NOMO-1 treated with DMSO at 0.1 percent for 48 hours (cell line): ENCODE data around the gene ACTL6A.
"Not testable (repeated sequence)": the region's sequence is repeated elsewhere in the genome, so short reads cannot be mapped to it uniquely, and the experiment has no call there.

Experiments used
- DNase-seq: peaks from one replicate; lab custom pipeline; 2025; ENCODE audit not compliant: unreplicated experiment; lab: John Stamatoyannopoulos, UW

Gene ACTL6A

GRCh38 chr3:179562591-179563270 is at the start of gene ACTL6A:
Gene ACTL6A (plus strand): TSS chr3:179562926. CDS start chr3:179563093, 167 bp downstream.
- DNase-seq = peak; percentile 100

GRCh38 chr3:179513862-179514261 is 48.9 kb upstream of the ACTL6A start:
- DNase-seq = no peak

DNA sequence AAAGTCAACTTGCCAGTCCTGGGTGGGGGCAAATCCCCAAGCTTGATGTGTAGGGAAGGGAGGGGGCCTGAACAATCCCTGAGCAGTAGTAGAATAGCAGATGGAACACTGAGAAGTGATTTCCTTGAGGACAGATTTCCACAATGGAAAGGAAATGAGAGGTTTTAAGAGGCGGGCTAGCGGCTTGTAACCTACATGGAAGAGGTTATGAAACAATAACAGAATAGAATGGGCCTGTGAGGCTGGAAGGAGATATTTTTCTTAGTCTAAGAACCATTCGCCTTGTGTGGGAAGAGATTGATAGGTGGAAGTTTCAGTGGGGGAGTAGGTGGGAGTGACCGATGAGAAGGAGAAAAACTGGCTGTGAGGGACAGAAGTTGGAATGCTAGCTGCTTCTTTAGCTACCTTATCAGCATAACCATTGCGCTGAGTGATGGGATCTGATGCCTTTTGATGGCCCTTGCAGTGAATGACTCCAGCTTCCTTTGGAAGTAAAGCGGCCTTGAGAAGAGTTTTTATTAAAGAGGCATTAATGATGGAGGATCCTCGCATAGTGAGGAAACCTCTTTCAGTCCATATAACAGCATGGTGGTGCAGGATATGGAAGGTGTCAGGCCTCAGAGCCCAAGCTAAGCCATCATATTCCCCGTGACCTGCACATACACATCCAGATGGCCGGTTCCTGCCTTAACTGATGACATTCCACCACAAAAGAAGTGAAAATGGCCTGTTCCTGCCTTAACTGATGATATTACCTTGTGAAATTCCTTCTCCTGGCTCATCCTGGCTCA is 46.1 kb upstream of the ACTL6A start:
- DNase-seq = not testable (repeated sequence)

- DNase-seq = no peak
Measured at GRCh38 chr3:179526482-179526881, 36.2 kb upstream of the ACTL6A start.

DNA sequence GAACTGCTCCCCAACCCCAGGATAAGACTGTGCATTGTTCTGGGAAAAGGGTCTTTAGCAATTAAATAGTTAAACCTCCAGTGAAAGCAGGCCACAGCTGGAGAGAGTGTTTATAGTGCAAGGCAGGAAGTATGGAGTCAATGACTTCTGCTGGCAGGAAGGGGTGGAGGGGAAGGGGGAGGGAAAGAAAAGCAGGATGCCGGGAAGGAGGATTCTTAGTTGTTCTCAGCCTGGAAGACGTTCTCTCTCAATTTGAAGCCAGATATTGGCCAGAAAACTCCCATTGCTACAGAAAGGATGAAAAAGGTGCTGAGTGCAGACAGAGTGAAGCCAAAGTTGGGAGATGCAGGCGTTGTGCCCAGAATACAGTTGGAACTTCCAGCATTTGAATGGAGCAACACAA is 35.7 kb upstream of the ACTL6A start:
- DNase-seq = no peak

GRCh38 chr3:179528772-179529171 is 34.0 kb upstream of the ACTL6A start:
- no peak for DNase-seq

- DNase-seq = no peak
Measured at GRCh38 chr3:179531576-179531975, 31.1 kb upstream of the ACTL6A start.

GRCh38 chr3:179533274-179533673 is 29.5 kb upstream of the ACTL6A start:
- no peak for DNase-seq

GRCh38 chr3:179536256-179536655 is 26.5 kb upstream of the ACTL6A start:
- no peak for DNase-seq

- no peak for DNase-seq
Measured at GRCh38 chr3:179541094-179541493, 21.6 kb upstream of the ACTL6A start.

DNA sequence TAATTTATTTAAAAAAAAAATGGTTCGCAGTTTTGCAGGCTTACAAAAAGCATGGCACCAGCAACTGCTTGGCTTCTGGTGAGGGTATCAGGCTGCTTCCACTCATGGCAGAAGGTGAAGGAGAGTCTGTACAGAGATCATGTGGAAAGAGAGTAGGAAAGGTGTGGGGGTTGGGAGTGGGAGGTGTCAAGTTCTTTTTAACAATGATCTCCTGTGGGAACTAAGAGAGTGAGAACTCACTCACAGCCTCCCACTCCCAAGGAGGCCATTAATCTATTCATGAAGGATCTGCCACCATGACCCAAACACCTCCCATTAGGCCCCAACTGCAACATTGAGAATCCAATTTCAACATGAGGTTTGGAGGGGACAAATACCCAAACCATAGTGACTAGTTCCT is 21.1 kb upstream of the ACTL6A start:
- no peak for DNase-seq

DNA sequence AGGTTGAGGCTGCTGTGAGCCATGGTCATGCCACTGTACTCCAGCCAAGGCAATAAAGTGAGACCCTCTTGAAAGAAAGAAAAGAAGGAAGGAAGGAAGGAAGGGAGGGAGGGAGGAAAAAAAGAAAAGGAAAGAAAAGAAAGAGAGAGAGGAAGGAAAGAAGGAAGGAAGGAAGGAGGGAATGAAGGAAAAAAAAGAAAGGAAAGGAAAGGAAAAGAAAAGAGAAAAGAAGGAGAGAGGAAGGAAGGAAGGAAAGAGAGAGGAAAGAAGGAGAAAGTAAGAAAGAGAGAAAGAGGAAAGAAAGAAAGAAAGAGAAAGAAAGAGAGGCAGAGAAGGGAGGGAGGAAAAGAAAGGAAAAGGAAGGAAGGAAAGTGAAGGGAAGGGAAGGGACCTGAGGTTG is 20.4 kb upstream of the ACTL6A start:
- DNase-seq = no peak

GRCh38 chr3:179544981-179545645 is 17.6 kb upstream of the ACTL6A start:
- DNase-seq = no peak

GRCh38 chr3:179546814-179547241 is 15.9 kb upstream of the ACTL6A start:
- DNase-seq = no peak

DNA sequence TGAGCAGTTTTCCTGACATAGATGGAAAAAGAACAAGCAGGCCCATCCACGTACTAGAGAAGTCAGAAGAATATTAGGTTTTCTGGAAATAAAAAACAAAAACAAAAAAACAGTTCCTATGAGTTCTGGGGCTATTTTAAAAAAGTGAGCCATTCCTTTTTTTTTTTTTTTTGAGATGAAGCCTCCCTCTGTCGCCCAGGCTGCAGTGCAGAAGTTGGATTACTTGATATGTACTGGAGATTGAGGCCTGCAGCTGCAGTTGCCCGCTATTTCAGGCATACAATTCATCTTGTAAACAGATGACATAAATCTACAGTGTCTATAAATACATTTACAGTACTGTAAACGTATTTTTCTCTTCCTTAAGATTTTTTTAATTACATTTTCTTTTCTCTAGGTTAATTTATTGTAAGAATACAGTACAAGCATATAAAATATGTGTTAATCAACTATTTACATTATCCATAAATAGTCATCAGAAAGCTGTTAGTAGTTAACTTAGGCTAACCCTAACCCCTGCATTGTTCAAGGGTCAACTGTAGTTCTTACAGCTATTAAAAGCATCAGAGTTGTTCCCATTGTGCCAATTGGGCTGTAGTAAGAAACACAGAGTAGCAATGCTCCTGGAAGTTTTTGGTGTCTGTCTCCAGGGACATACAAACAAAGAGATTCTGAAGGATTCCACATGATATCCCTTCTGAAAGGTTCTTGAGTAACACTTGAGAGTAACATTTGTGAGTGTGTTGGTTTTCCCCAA is 11.2 kb upstream of the ACTL6A start:
- no peak for DNase-seq

DNA sequence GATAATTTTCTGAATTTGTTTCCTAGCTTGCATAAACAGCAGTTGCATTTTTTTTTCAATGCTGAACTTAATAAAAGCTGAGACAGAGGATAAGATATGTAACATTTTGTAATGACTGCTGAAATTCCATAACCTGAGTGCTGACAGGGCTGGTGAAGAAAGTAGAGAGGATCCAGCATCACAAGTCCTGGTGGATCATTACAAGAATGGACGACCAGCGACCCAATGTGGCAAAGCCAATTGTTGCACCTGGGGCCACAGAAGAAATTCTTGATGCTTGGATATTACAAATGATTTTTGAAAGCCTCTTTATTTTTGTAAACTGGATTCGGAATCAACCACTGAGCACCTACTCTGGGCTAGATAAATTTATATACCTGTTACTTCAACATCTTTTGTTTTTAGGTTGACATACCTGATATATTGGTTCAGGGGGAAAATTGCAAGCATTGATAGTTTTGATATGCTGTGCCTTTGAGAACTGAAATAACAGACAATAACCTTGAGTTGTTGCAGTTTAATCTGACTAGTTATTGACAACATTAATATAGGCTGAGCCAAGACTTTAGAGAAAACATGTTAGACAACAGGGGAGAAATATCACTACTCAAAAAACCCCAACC is 3.9 kb upstream of the ACTL6A start:
- peak; percentile 63 for DNase-seq

- no peak for DNase-seq
Measured at GRCh38 chr3:179560791-179561190, 1.9 kb upstream of the ACTL6A start.

- peak; percentile 93 for DNase-seq
Measured at GRCh38 chr3:179563271-179563783, 601 bp downstream of the ACTL6A start.

DNA sequence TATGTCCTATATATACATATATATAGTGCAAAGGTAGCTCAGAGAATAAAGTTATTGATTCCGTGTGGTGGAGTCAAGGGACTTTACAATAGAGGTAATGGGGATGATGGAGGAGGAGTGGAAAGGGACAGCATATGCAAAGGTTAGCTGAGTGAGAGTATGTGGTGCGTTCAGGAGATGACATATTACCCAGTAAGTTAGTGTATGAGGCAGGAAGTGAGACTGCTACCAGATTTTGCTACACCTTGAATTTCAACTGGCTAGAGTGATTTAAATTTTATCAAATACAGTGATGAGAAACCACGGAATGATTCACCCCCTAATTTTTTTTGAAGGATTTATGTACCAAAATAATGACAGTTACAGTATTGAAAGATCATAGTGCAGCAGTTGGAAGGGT is 2.8 kb downstream of the ACTL6A start:
- no peak for DNase-seq

DNA sequence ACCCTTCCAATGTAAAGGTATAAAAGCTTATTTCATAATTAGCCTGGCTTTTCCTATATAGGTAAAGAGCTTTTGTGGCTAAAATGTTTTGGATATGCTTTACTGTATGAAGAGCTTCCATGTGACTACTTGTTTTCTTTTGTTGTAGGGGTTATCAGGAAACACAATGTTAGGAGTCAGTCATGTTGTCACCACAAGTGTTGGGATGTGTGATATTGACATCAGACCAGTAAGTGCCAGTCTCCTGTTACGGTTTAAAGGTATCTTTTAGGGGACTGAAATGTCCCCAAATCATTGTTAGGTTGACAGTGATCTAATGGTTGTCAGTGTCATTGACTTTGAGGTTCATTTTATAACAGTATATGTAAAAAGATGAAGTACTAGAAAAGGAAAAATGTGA is 18.3 kb downstream of the ACTL6A start:
- no peak for DNase-seq

DNA sequence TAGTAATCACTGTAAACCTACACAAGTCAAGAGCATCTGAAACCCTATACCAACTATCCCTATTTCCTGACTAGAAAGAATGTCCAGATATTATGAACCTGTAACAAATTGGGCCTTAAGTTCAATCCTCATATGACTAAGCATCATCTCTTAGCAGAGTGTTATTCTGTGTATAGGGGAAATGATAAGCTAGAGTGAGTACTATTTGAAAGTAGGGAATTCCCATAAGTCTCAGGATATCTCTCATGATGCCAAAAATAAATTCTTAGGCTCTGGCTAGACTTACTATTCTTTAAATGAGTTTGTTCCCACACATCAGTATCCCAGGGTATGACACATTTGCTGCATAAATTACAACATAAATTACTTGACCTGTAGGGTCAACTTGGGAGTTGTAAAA is 26.4 kb downstream of the ACTL6A start:
- no peak for DNase-seq
